ENCODE measurements around the gene PGBD4.

- TF ChIP-seq CTCF (IDR thresholded peaks at IDR 0.05) (no peak), POLR2A (IDR thresholded peaks at IDR 0.05) (no peak)
Observed at GRCh38 chr15:34133511-34133910, 31.6 kb downstream of the PGBD4 start.
